NOMO-1 treated with DMSO at 0.1 percent for 48 hours (cell line): ENCODE measurements around the gene PLCB1.
"Not testable (repeated sequence)": the region's sequence is repeated elsewhere in the genome, so short reads cannot be mapped to it uniquely, and the experiment has no call there.

ENCODE experiments used
- DNase-seq: peaks from one replicate; lab custom pipeline; 2025; ENCODE audit not compliant: unreplicated experiment; lab: John Stamatoyannopoulos, UW

PLCB1 gene

GRCh38 chr20:8156235-8157079 lies 24.4 kb downstream of the PLCB1 start:
- peak; percentile 17 for DNase-seq

GRCh38 chr20:8159217-8159616 lies 27.2 kb downstream of the PLCB1 start:
- DNase-seq, result not testable (repeated sequence)

GRCh38 chr20:8161264-8162071 lies 29.4 kb downstream of the PLCB1 start:
- peak; percentile 28 for DNase-seq

GRCh38 chr20:8162610-8163009 lies 30.5 kb downstream of the PLCB1 start:
- peak; percentile 11 for DNase-seq

GRCh38 chr20:8163543-8163942 lies 31.5 kb downstream of the PLCB1 start:
- no peak for DNase-seq

GRCh38 chr20:8166730-8167129 lies 34.7 kb downstream of the PLCB1 start:
- no peak for DNase-seq

GRCh38 chr20:8168785-8169288 lies 36.8 kb downstream of the PLCB1 start:
- no peak for DNase-seq

- DNase-seq, result no peak
Observed at GRCh38 chr20:8170921-8171320, 38.9 kb downstream of the PLCB1 start.

GRCh38 chr20:8172191-8172590 lies 40.1 kb downstream of the PLCB1 start:
- no peak for DNase-seq

GRCh38 chr20:8175741-8176675 lies 43.9 kb downstream of the PLCB1 start:
- DNase-seq, result no peak

GRCh38 chr20:8183526-8183925 lies 51.5 kb downstream of the PLCB1 start:
- no peak for DNase-seq

- no peak for DNase-seq
Observed at GRCh38 chr20:8187740-8188139, 55.7 kb downstream of the PLCB1 start.

GRCh38 chr20:8190043-8190880 lies 58.2 kb downstream of the PLCB1 start:
- no peak for DNase-seq

- DNase-seq, result no peak
Observed at GRCh38 chr20:8194721-8195120, 62.7 kb downstream of the PLCB1 start.

GRCh38 chr20:8196096-8196495 lies 64.0 kb downstream of the PLCB1 start:
- no peak for DNase-seq

- DNase-seq, result no peak
Observed at GRCh38 chr20:8200220-8200619, 68.2 kb downstream of the PLCB1 start.

GRCh38 chr20:8203366-8203765 lies 71.3 kb downstream of the PLCB1 start:
- no peak for DNase-seq

- DNase-seq, result no peak
Observed at GRCh38 chr20:8205996-8206395, 73.9 kb downstream of the PLCB1 start.

GRCh38 chr20:8208226-8208625 lies 76.2 kb downstream of the PLCB1 start:
- no peak for DNase-seq

GRCh38 chr20:8209061-8209460 lies 77.0 kb downstream of the PLCB1 start:
- DNase-seq, result no peak
